Suprapubic skin (tissue), 4 donors: ENCODE results near the gene LARGE1.

Source experiments
- CTCF ChIP-seq, 2 donors: fragments of 200-600 bp in 1 of 2; fragments of 450-650 bp in 1 of 2; sonication (generic) in 1 of 2; IDR thresholded peaks; one replicate each; pipeline ENCODE4 v1.5.1; 2016 to 2019; ENCODE audit warnings: antibody characterized with exemption in 2 of 2, mild to moderate bottlenecking in 1 of 2, moderate library complexity in 1 of 2
- POLR2A ChIP-seq, 2 donors: fragments of 450-650 bp; IDR thresholded peaks; one replicate each; pipeline ENCODE4 v1.6.1; 2017; ENCODE audit warnings: antibody characterized with exemption in 2 of 2, mild to moderate bottlenecking in 2 of 2, moderate library complexity in 2 of 2
- POLR2AphosphoS5 ChIP-seq, 3 donors: sonication (generic); formaldehyde crosslinking; IDR thresholded peaks; one replicate each; pipeline ENCODE4 v1.6.1; 2017; ENCODE audit warnings: antibody characterized with exemption in 3 of 3

GRCh38 chr22:33327348-33327860 lies 592.9 kb downstream of the LARGE1 start:
- TF ChIP-seq CTCF (IDR thresholded peaks at IDR 0.05) = no peak
- TF ChIP-seq POLR2A (IDR thresholded peaks at IDR 0.05) = no peak
- TF ChIP-seq POLR2AphosphoS5 (IDR thresholded peaks at IDR 0.05) = no peak
